Trophoblast cell (in vitro differentiated cells and primary cell): Measurements from ENCODE around the gene PER1.

Source experiments
- DNase-seq, 2 donors: peaks; one replicate each; pipeline ENCODE4 v3.0.0-alpha.2; 2016
- H2AFZ ChIP-seq: 2 replicates; pipeline ENCODE4 v1.6.1; 2013; ENCODE audit warnings: low read length, moderate library complexity, mild to moderate bottlenecking; ENCODE audit not compliant: insufficient read depth, poor library complexity
- H2AK5ac ChIP-seq: 2 replicates; pipeline ENCODE4 v1.6.1; 2013; ENCODE audit warnings: mild to moderate bottlenecking, low read length
- H2BK120ac ChIP-seq: 2 replicates; pipeline ENCODE4 v1.6.1; 2013; ENCODE audit warnings: low read length, mild to moderate bottlenecking, moderate library complexity; ENCODE audit not compliant: insufficient read depth, poor library complexity
- H2BK12ac ChIP-seq: 2 replicates; pipeline ENCODE4 v1.6.1; 2013; ENCODE audit warnings: mild to moderate bottlenecking, low read length, moderate library complexity
- H2BK5ac ChIP-seq: 2 replicates; pipeline ENCODE4 v1.6.1; 2013; ENCODE audit warnings: low read length, low read depth, moderate library complexity, mild to moderate bottlenecking; ENCODE audit not compliant: poor library complexity
- H3K14ac ChIP-seq: 2 replicates; pipeline ENCODE4 v1.6.1; 2013; ENCODE audit warnings: mild to moderate bottlenecking, low read length
- H3K18ac ChIP-seq: 2 replicates; pipeline ENCODE4 v1.6.1; 2013; ENCODE audit warnings: mild to moderate bottlenecking, low read length
- H3K23ac ChIP-seq: 2 replicates; pipeline ENCODE4 v1.6.1; 2013; ENCODE audit warnings: low read length
- H3K27ac ChIP-seq: 2 replicates; pipeline ENCODE4 v1.5.1; 2013; ENCODE audit warnings: low read depth, mild to moderate bottlenecking, inconsistent platforms, low read length, moderate library complexity
- H3K27me3 ChIP-seq: 2 replicates; pipeline ENCODE4 v1.6.1; 2013; ENCODE audit warnings: inconsistent platforms, mild to moderate bottlenecking, low read length, moderate library complexity; ENCODE audit not compliant: insufficient read depth
- H3K36me3 ChIP-seq, 2 experiments: 1 replicate in 1 of 2; 2 replicates in 1 of 2; pipeline ENCODE4 v1.6.1; 2013; ENCODE audit warnings: low read length in 2 of 2, mild to moderate bottlenecking in 2 of 2, moderate library complexity in 1 of 2; ENCODE audit not compliant: insufficient read depth in 2 of 2, control insufficient read depth in 1 of 2
- H3K4ac ChIP-seq: 2 replicates; pipeline ENCODE4 v1.6.1; 2013; ENCODE audit warnings: low read depth, mild to moderate bottlenecking, low read length, moderate library complexity
- H3K4me1 ChIP-seq, 2 experiments: 1 replicate in 1 of 2; 2 replicates in 1 of 2; pipeline ENCODE4 v1.6.1; 2013; ENCODE audit warnings: low read length in 2 of 2, mild to moderate bottlenecking in 2 of 2, moderate library complexity in 1 of 2; ENCODE audit not compliant: insufficient read depth in 2 of 2, control insufficient read depth in 1 of 2
- H3K4me2 ChIP-seq: 2 replicates; pipeline ENCODE4 v1.6.1; 2013; ENCODE audit warnings: inconsistent platforms, mild to moderate bottlenecking, low read length, moderate library complexity
- H3K4me3 ChIP-seq: 2 replicates; pipeline ENCODE4 v1.5.1; 2013; ENCODE audit warnings: mild to moderate bottlenecking, low read depth, low read length, inconsistent platforms
- H3K79me1 ChIP-seq: one replicate; pipeline ENCODE4 v1.6.1; 2013; ENCODE audit warnings: low read length
- H3K79me2 ChIP-seq: 2 replicates; pipeline ENCODE4 v1.6.1; 2013; ENCODE audit warnings: low read length, mild to moderate bottlenecking; ENCODE audit not compliant: control insufficient read depth, insufficient read depth, poor library complexity
- H3K9ac ChIP-seq: 2 replicates; pipeline ENCODE4 v1.6.1; 2013; ENCODE audit warnings: mild to moderate bottlenecking, low read length
- H3K9me3 ChIP-seq: 2 replicates; pipeline ENCODE4 v1.6.1; 2013; ENCODE audit warnings: low read depth, mild to moderate bottlenecking, control low read depth, inconsistent platforms, low read length; ENCODE audit not compliant: insufficient read depth
- H4K12ac ChIP-seq: 2 replicates; pipeline ENCODE4 v1.6.1; 2013; ENCODE audit warnings: low read depth, mild to moderate bottlenecking, low read length, moderate library complexity
- H4K8ac ChIP-seq: 2 replicates; pipeline ENCODE4 v1.6.1; 2013; ENCODE audit warnings: low read depth, mild to moderate bottlenecking, low read length, moderate library complexity
- H4K91ac ChIP-seq: one replicate; pipeline ENCODE4 v1.6.1; 2013; ENCODE audit warnings: low read depth, mild to moderate bottlenecking, low read length, moderate library complexity
- WGBS: extraction: QIAGEN DNeasy Blood & Tissue Kit; methylation state at CpG from one replicate; pipeline ENCODE4 v1.1.7; 2013; ENCODE audit warnings: missing lambda C conversion rate; ENCODE audit not compliant: insufficient read length, insufficient coverage; ENCODE audit errors: extremely low coverage; 5-methylcytosine and 5-hydroxymethylcytosine counted together

The PER1 gene

DNA sequence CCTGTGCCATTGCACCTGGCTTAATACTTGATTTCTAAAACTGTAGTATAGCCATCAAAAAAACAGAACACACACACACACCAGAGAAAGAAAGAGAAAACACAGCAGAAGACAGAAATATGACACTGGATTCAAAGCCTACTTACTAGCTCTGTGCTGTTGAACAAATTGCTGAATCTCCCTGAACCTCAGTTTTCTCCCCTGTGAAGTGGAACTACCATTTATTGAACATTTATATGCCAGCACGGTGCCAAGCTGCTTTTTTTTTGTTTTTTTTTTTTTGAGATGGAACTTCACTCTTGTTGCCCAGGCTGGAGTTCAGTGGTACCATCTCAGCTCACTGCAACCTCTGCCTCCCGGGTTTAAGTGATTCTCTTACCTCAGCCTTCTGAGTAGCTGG lies 51.4 kb downstream of the PER1 start:
- H2AK5ac ChIP-seq = no peak overlapping the region
- no peak overlapping the region for H3K4ac ChIP-seq
- H3K36me3 ChIP-seq = no peaks in the 10 kb centered on the region
- no peak overlapping the region for H3K4me3 ChIP-seq
- no peak overlapping the region for H4K8ac ChIP-seq
- H3K23ac ChIP-seq = no peak overlapping the region
- no peak overlapping the region for H3K9ac ChIP-seq
- no peak overlapping the region for H4K91ac ChIP-seq
- H3K79me2 ChIP-seq = no peaks in the 10 kb centered on the region
- H3K18ac ChIP-seq = no peak overlapping the region
- H3K27ac ChIP-seq = no peak overlapping the region
- no peaks in the 10 kb centered on the region for H3K27me3 ChIP-seq
- H2AFZ ChIP-seq = no peak overlapping the region
- H3K9me3 ChIP-seq = no peaks in the 10 kb centered on the region
- H2BK12ac ChIP-seq = no peak overlapping the region
- H3K4me1 ChIP-seq = no peaks in the 10 kb centered on the region
- H3K14ac ChIP-seq = no peak overlapping the region
- no peak overlapping the region for H2BK5ac ChIP-seq
- H2BK120ac ChIP-seq = no peak overlapping the region
- no CpG with 5 or more reads among the region's 2 CpGs for WGBS
- no peak overlapping the region for H3K4me2 ChIP-seq
- no peak for DNase-seq
- H3K79me1 ChIP-seq = no peaks in the 10 kb centered on the region
- H4K12ac ChIP-seq = no peak overlapping the region

- no peak for DNase-seq
- Histone ChIP-seq H3K23ac (no peak overlapping the region), H3K14ac (no peak overlapping the region), H2BK120ac (no peak overlapping the region), H2BK12ac (no peak overlapping the region), H3K9ac (no peak overlapping the region), H4K8ac (no peak overlapping the region), H3K4me3 (no peak overlapping the region), H3K4me2 (no peak overlapping the region), H2AFZ (no peak overlapping the region), H4K12ac (no peak overlapping the region), H3K27ac (no peak overlapping the region), H3K4me1 (no peaks in the 10 kb centered on the region), H3K79me1 (no peaks in the 10 kb centered on the region), H3K9me3 (no peaks in the 10 kb centered on the region), H2AK5ac (no peak overlapping the region), H3K36me3 (no peaks in the 10 kb centered on the region), H3K18ac (no peak overlapping the region), H4K91ac (no peak overlapping the region), H2BK5ac (no peak overlapping the region), H3K27me3 (no peaks in the 10 kb centered on the region), H3K4ac (no peak overlapping the region), H3K79me2 (no peaks in the 10 kb centered on the region)
- WGBS = no CpG with 5 or more reads among the region's 2 CpGs
These were observed 52.1 kb downstream of the PER1 start for GRCh38 chr17:8100111-8100510.

- H3K4me1 ChIP-seq = no peaks in the 10 kb centered on the region
- DNase-seq = no peak
- H3K9me3 ChIP-seq = no peaks in the 10 kb centered on the region
- H3K4me2 ChIP-seq = no peak overlapping the region
- no peak overlapping the region for H3K18ac ChIP-seq
- no peak overlapping the region for H3K4ac ChIP-seq
- no peak overlapping the region for H2BK120ac ChIP-seq
- H3K4me3 ChIP-seq = no peak overlapping the region
- no peak overlapping the region for H3K27ac ChIP-seq
- no peak overlapping the region for H4K8ac ChIP-seq
- H3K27me3 ChIP-seq = no peaks in the 10 kb centered on the region
- H2AK5ac ChIP-seq = no peak overlapping the region
- no peak overlapping the region for H2BK12ac ChIP-seq
- no peak overlapping the region for H2AFZ ChIP-seq
- WGBS = no CpG with 5 or more reads among the region's 8 CpGs
- no peak overlapping the region for H3K23ac ChIP-seq
- H3K79me1 ChIP-seq = no peaks in the 10 kb centered on the region
- no peaks in the 10 kb centered on the region for H3K36me3 ChIP-seq
- no peak overlapping the region for H3K14ac ChIP-seq
- H3K9ac ChIP-seq = no peak overlapping the region
- H2BK5ac ChIP-seq = no peak overlapping the region
- no peak overlapping the region for H4K91ac ChIP-seq
- no peaks in the 10 kb centered on the region for H3K79me2 ChIP-seq
- no peak overlapping the region for H4K12ac ChIP-seq
These were observed 55.7 kb downstream of the PER1 start for GRCh38 chr17:8096541-8096940.

DNA sequence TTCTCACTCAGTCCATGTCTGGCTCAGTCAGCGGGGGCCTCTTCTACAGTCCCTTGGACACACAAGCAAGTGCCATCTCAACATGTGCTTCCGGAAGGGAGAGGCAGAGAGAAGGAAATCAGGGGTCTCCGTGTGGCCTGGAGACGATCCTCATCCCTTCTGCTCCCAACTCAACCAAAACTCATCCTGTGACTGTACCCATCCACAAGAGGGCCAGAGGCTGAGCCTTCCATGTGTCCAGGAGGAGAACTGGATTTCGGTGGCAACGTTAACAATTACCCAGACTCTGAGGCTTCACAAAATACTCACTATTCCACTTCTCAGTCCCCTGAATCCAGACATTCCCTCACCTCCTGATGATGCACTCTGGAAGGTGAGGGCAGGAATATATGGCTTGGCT lies 56.8 kb downstream of the PER1 start:
- Histone ChIP-seq H2AK5ac (no peak overlapping the region), H2BK12ac (no peak overlapping the region), H4K91ac (no peak overlapping the region), H4K8ac (no peak overlapping the region), H3K27ac (no peak overlapping the region), H3K4me2 (no peak overlapping the region), H3K4me1 (no peaks in the 10 kb centered on the region), H3K79me1 (no peaks in the 10 kb centered on the region), H3K9ac (no peak overlapping the region), H3K36me3 (no peaks in the 10 kb centered on the region), H3K79me2 (no peaks in the 10 kb centered on the region), H4K12ac (no peak overlapping the region), H3K4me3 (no peak overlapping the region), H3K23ac (no peak overlapping the region), H2BK5ac (no peak overlapping the region), H3K4ac (no peak overlapping the region), H3K27me3 (no peaks in the 10 kb centered on the region), H2BK120ac (no peak overlapping the region), H3K9me3 (peaks cover 3% of the 10 kb centered on the region), H2AFZ (no peak overlapping the region), H3K18ac (no peak overlapping the region), H3K14ac (no peak overlapping the region)
- no CpG with 5 or more reads among the region's 6 CpGs for WGBS
- no peak for DNase-seq
